DND-41 (cell line): Measurements from ENCODE around the gene GIPC1.
"Not testable (repeated sequence)": the region's sequence is repeated elsewhere in the genome, so short reads cannot be mapped to it uniquely, and the experiment has no call there.

Source experiments
- ATAC-seq: fragments of 200-7000 bp; cut with Tn5 transposase; 3 replicates; pipeline ENCODE4 v1.9.1; 2021; ENCODE audit warnings: low read depth; ENCODE audit not compliant: insufficient read depth
- DNase-seq: peaks from one replicate; pipeline ENCODE4 v3.0.0-alpha.2; 2020
- H2AFZ ChIP-seq: 2 replicates; pipeline ENCODE4 v1.6.0; 2012; ENCODE audit warnings: low read depth, low read length
- H3K27ac ChIP-seq: 2 replicates; pipeline ENCODE4 v1.5.1; 2012; ENCODE audit warnings: low read length, inconsistent platforms
- H3K27me3 ChIP-seq: fragments of 200-600 bp; sonication (generic); 2 replicates; pipeline ENCODE4 v1.6.0; 2012; ENCODE audit warnings: low read length, mild to moderate bottlenecking, inconsistent platforms; ENCODE audit not compliant: insufficient read depth, poor library complexity
- H3K36me3 ChIP-seq: 2 replicates; pipeline ENCODE4 v1.5.1; 2012; ENCODE audit warnings: low read length, inconsistent platforms; ENCODE audit not compliant: insufficient read depth
- H3K4me1 ChIP-seq: 2 replicates; pipeline ENCODE4 v1.5.1; 2012; ENCODE audit warnings: mild to moderate bottlenecking, low read length; ENCODE audit not compliant: insufficient read depth
- H3K4me2 ChIP-seq: 2 replicates; pipeline ENCODE4 v1.6.0; 2012; ENCODE audit warnings: mild to moderate bottlenecking, moderate library complexity, low read length, inconsistent platforms; ENCODE audit not compliant: insufficient read depth
- H3K4me3 ChIP-seq, 2 experiments: fragments of 200-600 bp in 1 of 2; shearing (Covaris generic) in 1 of 2; 2 replicates each; pipeline ENCODE4 v1.5.1; 2012 to 2016; ENCODE audit warnings: inconsistent platforms in 2 of 2, low read length in 2 of 2, mild to moderate bottlenecking in 2 of 2, low read depth in 1 of 2, moderate library complexity in 1 of 2
- H3K79me2 ChIP-seq: 2 replicates; pipeline ENCODE4 v1.6.0; 2012; ENCODE audit warnings: low read length, inconsistent platforms; ENCODE audit not compliant: insufficient read depth
- H3K9ac ChIP-seq: 2 replicates; pipeline ENCODE4 v1.6.0; 2012; ENCODE audit warnings: low read depth, mild to moderate bottlenecking, inconsistent platforms, low read length, moderate library complexity
- H3K9me3 ChIP-seq: 2 replicates; pipeline ENCODE4 v1.5.1; 2012; ENCODE audit warnings: low read length, moderate library complexity, mild to moderate bottlenecking, inconsistent platforms; ENCODE audit not compliant: insufficient read depth, severe bottlenecking
- H4K20me1 ChIP-seq: 2 replicates; pipeline ENCODE4 v1.6.0; 2012; ENCODE audit warnings: low read length; ENCODE audit not compliant: insufficient read depth
- EZH2 ChIP-seq: IDR thresholded peaks from 3 replicates; pipeline ENCODE4 v1.6.1; 2012; ENCODE audit warnings: borderline replicate concordance, low read depth, mild to moderate bottlenecking, moderate library complexity, low read length, inconsistent platforms; ENCODE audit not compliant: severe bottlenecking
- TF ChIP-seq, protein P1 (sequence below): IDR thresholded peaks from 2 replicates; pipeline ENCODE4 v1.5.1; 2012; ENCODE audit warnings: borderline replicate concordance, low read length, moderate library complexity, mild to moderate bottlenecking; ENCODE audit not compliant: poor library complexity, severe bottlenecking; ENCODE audit errors: extremely low read depth

GIPC1 gene

GRCh38 chr19:14463747-14464146 lies 32.2 kb downstream of the GIPC1 start:
- H3K36me3 ChIP-seq: peaks cover 85% of the 10 kb centered on the region
- no peaks in the 10 kb centered on the region for H3K9me3 ChIP-seq
- no peak overlapping the region for H3K4me2 ChIP-seq
- no peaks in the 10 kb centered on the region for H4K20me1 ChIP-seq
- H3K4me3 ChIP-seq: no peak overlapping the region
- ATAC-seq (no peak), DNase-seq (no peak)
- H3K27ac ChIP-seq: no peak overlapping the region
- no peak overlapping the region for H3K9ac ChIP-seq
- no peaks in the 10 kb centered on the region for H3K4me1 ChIP-seq
- TF ChIP-seq EZH2: no peak
- TF ChIP-seq, protein P1, sequence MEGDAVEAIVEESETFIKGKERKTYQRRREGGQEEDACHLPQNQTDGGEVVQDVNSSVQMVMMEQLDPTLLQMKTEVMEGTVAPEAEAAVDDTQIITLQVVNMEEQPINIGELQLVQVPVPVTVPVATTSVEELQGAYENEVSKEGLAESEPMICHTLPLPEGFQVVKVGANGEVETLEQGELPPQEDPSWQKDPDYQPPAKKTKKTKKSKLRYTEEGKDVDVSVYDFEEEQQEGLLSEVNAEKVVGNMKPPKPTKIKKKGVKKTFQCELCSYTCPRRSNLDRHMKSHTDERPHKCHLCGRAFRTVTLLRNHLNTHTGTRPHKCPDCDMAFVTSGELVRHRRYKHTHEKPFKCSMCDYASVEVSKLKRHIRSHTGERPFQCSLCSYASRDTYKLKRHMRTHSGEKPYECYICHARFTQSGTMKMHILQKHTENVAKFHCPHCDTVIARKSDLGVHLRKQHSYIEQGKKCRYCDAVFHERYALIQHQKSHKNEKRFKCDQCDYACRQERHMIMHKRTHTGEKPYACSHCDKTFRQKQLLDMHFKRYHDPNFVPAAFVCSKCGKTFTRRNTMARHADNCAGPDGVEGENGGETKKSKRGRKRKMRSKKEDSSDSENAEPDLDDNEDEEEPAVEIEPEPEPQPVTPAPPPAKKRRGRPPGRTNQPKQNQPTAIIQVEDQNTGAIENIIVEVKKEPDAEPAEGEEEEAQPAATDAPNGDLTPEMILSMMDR: no peak
- H3K27me3 ChIP-seq: no peaks in the 10 kb centered on the region
- H3K79me2 ChIP-seq: no peaks in the 10 kb centered on the region
- H2AFZ ChIP-seq: no peak overlapping the region

DNA sequence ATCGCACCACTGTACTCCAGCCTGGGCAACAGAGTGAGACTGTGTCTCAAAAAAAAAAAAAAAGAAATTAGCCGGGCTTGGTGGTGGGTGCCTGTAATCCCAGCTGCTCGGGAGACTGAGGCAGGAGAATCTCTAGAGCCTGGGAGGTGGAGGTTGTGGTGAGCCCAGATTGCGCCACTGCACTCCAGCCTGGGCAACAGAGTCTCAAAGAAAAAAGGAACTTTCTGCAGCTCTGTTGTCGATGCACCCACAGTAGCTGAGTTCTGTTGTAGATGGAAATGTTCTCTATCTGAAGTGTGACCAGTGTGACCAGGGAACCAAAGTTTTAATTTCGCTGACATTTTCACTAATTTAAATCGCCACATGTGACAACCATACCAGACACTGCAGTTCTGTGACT lies 33.5 kb downstream of the GIPC1 start:
- H4K20me1 ChIP-seq, H3K9me3 ChIP-seq, H3K4me2 ChIP-seq, H3K4me3 ChIP-seq, H2AFZ ChIP-seq, H3K79me2 ChIP-seq, H3K27ac ChIP-seq, H3K4me1 ChIP-seq, ATAC-seq, DNase-seq, H3K27me3 ChIP-seq, H3K9ac ChIP-seq: not testable (repeated sequence)
- peaks cover 85% of the 10 kb centered on the region for H3K36me3 ChIP-seq

DNA sequence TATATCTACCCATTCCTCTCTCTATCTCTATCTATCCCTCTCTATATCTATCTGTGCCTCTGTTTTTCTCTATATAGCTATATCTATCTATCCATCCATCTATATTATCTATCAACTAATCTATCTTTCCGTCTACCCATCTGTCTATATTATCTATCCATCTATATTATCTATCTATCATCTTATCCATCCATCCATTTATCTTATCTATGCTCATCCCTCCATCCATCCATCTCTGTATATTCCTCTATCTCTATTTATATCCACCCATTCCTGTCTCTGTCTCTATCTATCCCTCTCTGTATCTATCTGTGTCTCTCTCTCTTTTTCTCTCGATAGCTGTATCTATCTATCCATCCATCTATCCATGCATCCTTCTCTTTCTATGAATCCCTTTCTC lies 35.0 kb downstream of the GIPC1 start:
- no peak for DNase-seq
- Histone ChIP-seq H3K27me3 (no peaks in the 10 kb centered on the region), H3K4me1 (no peaks in the 10 kb centered on the region), H3K4me3 (no peak overlapping the region), H3K9ac (no peak overlapping the region), H3K79me2 (no peaks in the 10 kb centered on the region), H3K4me2 (no peak overlapping the region), H4K20me1 (no peaks in the 10 kb centered on the region), H3K27ac (no peak overlapping the region), H3K9me3 (no peaks in the 10 kb centered on the region), H2AFZ (no peak overlapping the region), H3K36me3 (peaks cover 82% of the 10 kb centered on the region)
- no peak for ATAC-seq
- no peak for TF ChIP-seq EZH2
- TF ChIP-seq, protein P1: no peak

GRCh38 chr19:14459703-14460102 lies 36.2 kb downstream of the GIPC1 start:
- no peaks in the 10 kb centered on the region for H3K27me3 ChIP-seq
- no peak overlapping the region for H3K9ac ChIP-seq
- H3K9me3 ChIP-seq: no peaks in the 10 kb centered on the region
- no peak overlapping the region for H3K4me2 ChIP-seq
- H2AFZ ChIP-seq: no peak overlapping the region
- ATAC-seq (peak; percentile 44; the same call in 2 of the 3 replicates), DNase-seq (no peak)
- no peak overlapping the region for H3K27ac ChIP-seq
- H3K4me3 ChIP-seq: no peak overlapping the region
- H3K36me3 ChIP-seq: peaks cover 76% of the 10 kb centered on the region
- no peak for TF ChIP-seq EZH2
- TF ChIP-seq, protein P1: no peak
- no peaks in the 10 kb centered on the region for H3K4me1 ChIP-seq
- H4K20me1 ChIP-seq: no peaks in the 10 kb centered on the region
- no peaks in the 10 kb centered on the region for H3K79me2 ChIP-seq

DNA sequence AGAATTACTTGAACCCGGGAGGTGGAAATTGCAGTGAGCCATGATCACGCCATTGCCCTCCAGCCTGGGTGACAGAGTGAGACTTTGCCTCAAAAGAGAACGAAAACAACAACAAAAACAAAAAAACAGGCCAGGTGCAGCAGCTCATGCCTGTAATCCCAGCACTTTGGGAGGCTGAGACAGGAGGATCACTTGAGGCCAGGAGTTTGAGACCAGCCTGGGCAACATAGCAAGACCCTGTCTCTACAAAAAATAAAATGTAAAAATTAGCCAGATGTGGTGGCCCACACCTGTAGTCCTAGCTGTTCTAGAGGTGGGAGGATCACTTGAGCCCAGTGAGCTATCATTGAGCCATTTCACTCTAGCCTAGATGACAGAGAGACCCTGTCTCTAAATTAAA lies 43.6 kb downstream of the GIPC1 start:
- not testable (repeated sequence) for DNase-seq, H2AFZ ChIP-seq, H3K27ac ChIP-seq, H3K4me3 ChIP-seq, ATAC-seq, H3K9me3 ChIP-seq, H3K27me3 ChIP-seq, H3K79me2 ChIP-seq, H3K9ac ChIP-seq, H3K4me1 ChIP-seq, H3K4me2 ChIP-seq
- peaks cover 77% of the 10 kb centered on the region for H3K36me3 ChIP-seq
- H4K20me1 ChIP-seq: peaks cover 28% of the 10 kb centered on the region
